ENCODE measurements around the gene IL9R. TPM values are rescaled to one million over a fixed set of nuclear protein-coding genes. Genes with fewer than 3 reads are reported as not detected.

The IL9R gene, protein sequence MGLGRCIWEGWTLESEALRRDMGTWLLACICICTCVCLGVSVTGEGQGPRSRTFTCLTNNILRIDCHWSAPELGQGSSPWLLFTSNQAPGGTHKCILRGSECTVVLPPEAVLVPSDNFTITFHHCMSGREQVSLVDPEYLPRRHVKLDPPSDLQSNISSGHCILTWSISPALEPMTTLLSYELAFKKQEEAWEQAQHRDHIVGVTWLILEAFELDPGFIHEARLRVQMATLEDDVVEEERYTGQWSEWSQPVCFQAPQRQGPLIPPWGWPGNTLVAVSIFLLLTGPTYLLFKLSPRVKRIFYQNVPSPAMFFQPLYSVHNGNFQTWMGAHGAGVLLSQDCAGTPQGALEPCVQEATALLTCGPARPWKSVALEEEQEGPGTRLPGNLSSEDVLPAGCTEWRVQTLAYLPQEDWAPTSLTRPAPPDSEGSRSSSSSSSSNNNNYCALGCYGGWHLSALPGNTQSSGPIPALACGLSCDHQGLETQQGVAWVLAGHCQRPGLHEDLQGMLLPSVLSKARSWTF
- total RNA-seq = not detected in 2 replicates

DNA sequence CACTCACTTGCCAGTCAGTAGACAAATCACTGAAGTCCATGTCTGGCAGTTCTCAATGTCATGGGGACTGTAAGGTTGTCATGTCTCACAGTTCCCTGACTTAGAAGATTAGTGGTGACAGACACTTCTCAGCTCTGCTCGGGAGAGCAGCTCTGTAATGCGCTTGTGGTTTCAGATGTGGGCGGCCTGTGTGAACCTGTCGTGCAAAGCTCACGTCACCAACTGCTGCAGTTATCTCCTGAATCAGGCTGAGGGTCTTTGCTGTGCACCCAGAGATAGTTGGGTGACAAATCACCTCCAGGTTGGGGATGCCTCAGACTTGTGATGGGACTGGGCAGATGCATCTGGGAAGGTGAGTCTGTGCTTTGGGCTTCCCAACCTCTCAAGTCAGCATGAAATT lies at the start of gene IL9R:
IL9R (plus strand) TSS at position 261 of the 400 bp plus-strand sequence; CDS start at position 325, 64 bp downstream.

Other genes with a start within 250 kb of the IL9R start
- gene VAMP7, start 116.4 kb upstream of the IL9R start, total RNA-seq = 34.8 and 35.9 TPM in 2 replicates